Glutamatergic neuron (in vitro differentiated cells): ENCODE data around the gene DUSP6. TPM values are rescaled to one million over a fixed set of nuclear protein-coding genes. Genes with fewer than 3 reads are reported as not detected.

Experiments used
- total RNA-seq: library from RNA; stranded (reverse); fragmentation: NEBNext Ultra II Directional; extraction: Animal tissue kit (Norgen Biotek cat#: 25700); gene quantifications from one replicate; pipeline ENCODE4 v1.2.1, GENCODE V29; 2021; ENCODE audit not compliant: unreplicated experiment

The DUSP6 gene
- total RNA-seq, 1 donor from 2014 or later, result 4.2 TPM

Other genes starting within 250 kb of the DUSP6 start
- gene GALNT4, start 172.3 kb upstream of the DUSP6 start, total RNA-seq, result 0.98 TPM
- 5.7 TPM for gene POC1B, start 173.5 kb upstream of the DUSP6 start, total RNA-seq